Stimulated activated CD8-positive, alpha-beta memory T cell treated with anti-CD3 and anti-CD28 coated beads, Interleukin-12 subunit alpha, Interleukin-12 subunit beta, amount 100 ng/mL, for 1 hour (primary cell): ENCODE measurements around the gene GOLGA1.
"Not testable (repeated sequence)": the region's sequence is repeated elsewhere in the genome, so short reads cannot be mapped to it uniquely, and the experiment has no call there.

Experiments
- DNase-seq: peaks from one replicate; pipeline ENCODE4 v3.0.0-alpha.2; 2020; ENCODE audit warnings: low read depth

GOLGA1 gene

GRCh38 chr9:124939944-124940343 lies 939 bp downstream of the GOLGA1 start:
- no peak for DNase-seq

DNA sequence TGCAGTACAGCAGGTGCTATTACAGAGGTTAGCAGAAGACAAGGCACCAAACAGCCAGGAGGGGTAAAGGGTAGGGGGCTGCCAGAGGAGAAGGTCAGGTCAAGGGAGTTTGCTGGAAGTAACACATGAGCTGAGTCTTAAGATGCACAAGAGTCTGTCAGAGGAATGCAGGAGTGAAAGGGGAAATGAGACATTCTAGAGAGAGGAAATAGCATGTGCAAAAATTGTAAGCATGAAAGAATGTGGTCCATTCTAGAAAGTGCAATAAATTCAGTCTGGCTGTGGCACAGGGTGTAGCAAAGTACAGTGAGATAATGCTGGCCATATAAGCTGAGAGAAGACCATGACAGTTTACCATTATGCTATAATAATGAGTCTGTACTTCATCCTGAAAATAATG lies 6.6 kb downstream of the GOLGA1 start:
- no peak for DNase-seq

- DNase-seq, result no peak
Measured at GRCh38 chr9:124932333-124932732, 8.6 kb downstream of the GOLGA1 start.

GRCh38 chr9:124929464-124929863 lies 11.4 kb downstream of the GOLGA1 start:
- DNase-seq, result no peak

GRCh38 chr9:124928116-124928515 lies 12.8 kb downstream of the GOLGA1 start:
- no peak for DNase-seq

GRCh38 chr9:124920394-124920793 lies 20.5 kb downstream of the GOLGA1 start:
- not testable (repeated sequence) for DNase-seq

GRCh38 chr9:124914753-124915405 lies 26.0 kb downstream of the GOLGA1 start:
- DNase-seq, result no peak

DNA sequence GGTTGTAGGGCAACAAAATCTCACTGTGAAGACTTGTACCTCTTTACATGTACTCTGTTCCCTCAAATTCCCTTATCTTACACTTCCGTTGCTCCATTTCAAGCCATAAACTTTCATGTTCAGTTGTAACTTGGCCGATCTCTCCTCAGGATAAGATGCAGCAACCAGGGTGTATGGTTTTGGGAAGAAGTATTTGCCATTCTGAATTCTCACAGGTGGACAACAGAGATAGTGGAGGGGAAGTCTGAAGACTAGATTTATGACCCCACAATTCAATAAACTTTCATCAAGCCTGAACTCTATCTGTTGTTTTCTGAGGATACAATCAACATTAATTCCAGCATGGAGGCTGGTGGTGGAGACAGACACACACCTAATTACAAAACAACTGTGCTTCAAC lies 27.5 kb downstream of the GOLGA1 start:
- DNase-seq, result no peak

DNA sequence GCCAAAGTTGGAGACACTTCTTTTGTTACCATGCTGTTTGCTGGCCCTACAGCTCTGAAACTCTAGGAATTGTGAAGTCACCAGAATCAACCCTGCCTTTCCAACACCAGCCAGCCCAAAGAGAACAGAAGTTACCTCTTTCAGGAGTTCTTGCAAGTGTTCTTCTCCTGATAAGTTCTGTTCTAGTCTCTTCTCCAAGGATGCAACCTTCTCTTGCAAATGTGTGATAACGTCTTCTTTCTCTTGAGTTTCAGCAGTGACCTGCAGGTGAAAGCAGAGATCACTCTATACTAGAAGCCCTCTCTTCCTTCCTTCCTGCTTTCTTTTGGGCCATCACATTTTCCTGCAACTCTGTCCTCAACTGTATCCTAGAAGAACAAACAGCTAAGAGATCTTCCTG lies 29.1 kb downstream of the GOLGA1 start:
- DNase-seq, result no peak

GRCh38 chr9:124908098-124908497 lies 32.8 kb downstream of the GOLGA1 start:
- DNase-seq, result no peak

GRCh38 chr9:124906966-124907365 lies 33.9 kb downstream of the GOLGA1 start:
- DNase-seq, result no peak

DNA sequence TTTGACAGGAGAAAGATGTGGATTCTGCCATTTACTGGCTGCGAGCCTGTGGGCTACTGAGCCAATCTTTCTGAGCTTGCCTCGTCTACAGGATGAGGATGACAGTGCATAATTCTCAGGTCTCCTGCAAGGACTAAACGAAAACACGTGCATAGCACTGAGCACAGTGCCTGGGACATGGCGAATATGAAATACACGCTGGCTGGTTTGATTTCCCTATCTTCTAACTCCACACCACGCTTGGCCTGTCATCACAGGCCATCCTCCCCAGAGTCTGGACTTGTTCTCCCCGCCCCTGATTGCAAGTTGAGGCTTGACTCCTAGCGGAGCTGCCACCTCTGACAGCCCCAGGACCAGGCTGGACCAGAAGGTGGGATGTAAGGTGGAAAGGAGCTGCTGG lies 41.0 kb downstream of the GOLGA1 start:
- DNase-seq, result no peak

- no peak for DNase-seq
Measured at GRCh38 chr9:124897570-124898460, 43.1 kb downstream of the GOLGA1 start.

GRCh38 chr9:124894741-124895170 lies 46.1 kb downstream of the GOLGA1 start:
- no peak for DNase-seq

GRCh38 chr9:124894035-124894740 lies 46.7 kb downstream of the GOLGA1 start:
- no peak for DNase-seq

- no peak for DNase-seq
Measured at GRCh38 chr9:124890179-124890578, 50.7 kb downstream of the GOLGA1 start.

DNA sequence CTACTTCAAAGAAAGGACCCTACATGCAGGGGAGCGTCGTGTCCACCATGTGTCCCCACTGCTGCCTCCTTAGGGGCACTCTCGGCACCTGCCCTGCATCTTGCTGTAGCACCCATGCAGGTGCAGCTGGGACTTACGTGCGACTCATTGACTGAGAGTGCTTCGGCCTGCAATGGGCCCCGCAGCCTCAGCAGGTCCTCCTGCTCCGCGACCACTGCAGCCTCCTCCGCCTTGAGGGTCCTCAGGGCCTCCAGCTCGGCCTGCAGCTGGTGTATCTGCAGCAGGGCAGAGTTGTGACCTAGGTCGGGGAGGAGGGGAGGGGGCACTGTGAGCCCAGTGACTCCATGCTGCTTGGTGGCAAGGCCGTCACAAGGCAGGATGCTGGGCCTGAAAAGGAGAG lies 51.9 kb downstream of the GOLGA1 start:
- no peak for DNase-seq

- no peak for DNase-seq
Measured at GRCh38 chr9:124887832-124888231, 53.1 kb downstream of the GOLGA1 start.

DNA sequence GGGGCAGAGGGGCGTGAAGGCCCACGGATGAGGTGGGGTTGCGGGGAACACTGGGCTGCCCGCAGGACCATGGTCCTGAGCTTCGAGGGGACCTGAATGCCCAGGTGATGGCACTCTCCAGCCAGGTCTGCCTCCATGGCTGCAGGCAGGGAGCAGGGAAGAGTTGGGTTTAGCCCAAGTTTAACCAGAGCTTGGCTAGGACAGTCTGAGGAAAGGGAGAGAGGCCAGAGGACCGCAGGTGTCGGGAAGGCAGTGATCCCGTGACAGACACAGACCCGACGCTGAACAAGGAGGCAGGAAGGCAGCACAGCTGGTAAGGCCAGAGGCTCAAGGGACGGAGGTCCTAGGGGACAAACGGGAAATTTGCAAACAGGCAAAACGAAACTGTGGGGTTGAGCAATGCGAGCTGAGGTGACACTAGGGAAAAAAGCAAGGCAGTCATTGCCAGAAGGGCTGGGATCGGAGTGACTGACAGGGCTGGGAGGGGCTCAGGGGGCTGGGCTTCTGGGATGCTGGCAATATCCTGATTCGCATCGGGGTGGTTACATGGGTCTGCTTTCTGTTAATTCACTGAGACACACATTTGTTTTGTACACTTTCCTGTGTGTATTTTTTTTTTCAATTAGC lies 53.9 kb downstream of the GOLGA1 start:
- DNase-seq, result no peak

GRCh38 chr9:124886461-124886860 lies 54.4 kb downstream of the GOLGA1 start:
- no peak for DNase-seq

DNA sequence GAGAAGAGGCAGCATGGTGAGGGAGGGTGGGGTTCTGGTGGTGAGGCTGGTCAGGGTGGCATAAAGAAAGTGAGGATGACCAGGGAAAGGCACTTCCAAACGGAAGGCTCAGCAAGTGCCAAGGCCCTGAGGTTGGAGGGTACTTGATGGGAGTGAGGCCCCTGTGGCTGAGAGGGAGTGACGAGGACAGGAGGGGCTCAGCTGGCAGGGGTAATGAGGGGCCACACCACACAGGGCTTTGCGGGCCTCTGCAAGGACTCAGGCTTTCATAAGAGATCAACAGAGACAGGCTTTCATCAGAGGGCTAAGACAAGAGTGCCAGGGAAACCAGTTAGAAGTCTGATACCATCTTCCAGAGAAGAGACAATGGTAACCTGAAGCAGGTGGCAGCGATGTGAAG lies 55.3 kb downstream of the GOLGA1 start:
- no peak for DNase-seq

- DNase-seq, result no peak
Measured at GRCh38 chr9:124884376-124884775, 56.5 kb downstream of the GOLGA1 start.
